Heart left ventricle (tissue), 13 donors: ENCODE data around the gene RALBP1.

Experiments used
- CTCF ChIP-seq, 12 donors: fragments of 200-600 bp; sonication (generic) in 4 of 12; IDR thresholded peaks; one replicate each; pipeline versions ENCODE4 v1.5.0 to v1.8.0; 2018 to 2022; ENCODE audit warnings: antibody characterized with exemption in 12 of 12, mild to moderate bottlenecking in 5 of 12
- POLR2A ChIP-seq, 2 donors: fragments of 450-650 bp; IDR thresholded peaks; one replicate each; pipeline ENCODE4 v1.6.1; 2017; ENCODE audit warnings: antibody characterized with exemption in 2 of 2, mild to moderate bottlenecking in 2 of 2, moderate library complexity in 2 of 2
- donor health status: ischemic (EF 13 %, LVEDD 7.1; RV severe dilation, severe dysfunction).
- donor health status: DM: no; HTN: yes; CAD: no.
- donor health status: DM: no; HTN: no; CAD: no.
- donor health status: ischemic (EF 25% LVEDD 6.9; RV normal size, moderate dysfunction).
- donor health status: ischemic (EF 25% LVEDD 5.7; RV mildly dilated, moderate dysfunction).
- donor health status: ischemic (EF 35%, LVEDD 5.7; RV mildly dilated, moderate dysfunction).
- donor health status: nonischemic (EF 11% LVEDD 7.7; RV severe dilation, severe dysfunction).
- donor health status: DM: yes; HTN: yes; CAD: no.
- donor health status: PGD.
- donor health status: ischemic (EF 29% LVEDD 5.4; RV normal size, mild dysfunction).
- donor health status: nonischemic (EF 23%, LVEDD 6.1; RV moderate dilation, normal function).

- no peak for TF ChIP-seq CTCF (IDR thresholded peaks at IDR 0.05)
- TF ChIP-seq POLR2A (IDR thresholded peaks at IDR 0.05) = no peak
These were observed 96.2 kb downstream of the RALBP1 start for GRCh38 chr18:9571546-9571945.
